Endothelial cell of umbilical vein (primary cell): Measurements from ENCODE around the gene MAG. TPM values are rescaled to one million over a fixed set of nuclear protein-coding genes. Genes with fewer than 3 reads are reported as not detected.

ENCODE experiments used
- BruUV-seq: library from RNA; stranded (reverse); fragments of 400-500 nt; replicated peaks from 2 replicates; lab custom pipeline; 2021; lab: Mats Ljungman, UMichigan
- CTCF ChIA-PET: fragments of 300-600, 350-600 bp; sonication (Branson Sonifier 250); formaldehyde crosslinking; loops from one replicate; lab custom pipeline; 2021; ENCODE audit warnings: antibody characterized with exemption, inconsistent platforms; lab: Charles Lee
- POLR2A ChIA-PET: fragments of 300-600, 350-600 bp; sonication (Branson Sonifier 250); formaldehyde crosslinking; loops from one replicate; lab custom pipeline; 2021; ENCODE audit warnings: antibody characterized with exemption, inconsistent platforms; lab: Charles Lee
- DNase-seq: peaks from one replicate; pipeline ENCODE4 v3.0.0-alpha.2; 2011; ENCODE audit warnings: low read depth, low spot score
- FAIRE-seq: peaks from 2 replicates; lab custom pipeline; 2011; peaks lifted over from hg19 to GRCh38; lab: Jason Lieb, UNC
- H2AFZ ChIP-seq: 2 replicates; pipeline ENCODE4 v1.6.0; 2012; ENCODE audit warnings: low read depth, low read length, control low read depth, inconsistent platforms
- H3K27ac ChIP-seq: 2 replicates; pipeline ENCODE4 v1.5.1; 2011; ENCODE audit warnings: low read depth, mild to moderate bottlenecking, control low read depth, low read length, moderate library complexity; ENCODE audit not compliant: insufficient read depth
- H3K27me3 ChIP-seq, 2 experiments: 2 replicates each; pipeline versions ENCODE4 v1.6.0 to v1.6.1; 2011; ENCODE audit warnings: low read length in 2 of 2, mixed read lengths in 1 of 2; ENCODE audit not compliant: control insufficient read depth in 2 of 2, insufficient read depth in 2 of 2
- H3K36me3 ChIP-seq, 2 experiments: 2 replicates in 1 of 2; 3 replicates in 1 of 2; pipeline ENCODE4 v1.5.1; 2011; ENCODE audit warnings: low read length in 2 of 2, mild to moderate bottlenecking in 1 of 2, moderate library complexity in 1 of 2; ENCODE audit not compliant: control insufficient read depth in 2 of 2, insufficient read depth in 2 of 2; ENCODE audit errors: extremely low read depth in 1 of 2
- H3K4me1 ChIP-seq: 3 replicates; pipeline ENCODE4 v1.5.1; 2011; ENCODE audit warnings: mild to moderate bottlenecking, low read length; ENCODE audit not compliant: control insufficient read depth, insufficient read depth; ENCODE audit errors: extremely low read depth
- H3K4me2 ChIP-seq: 2 replicates; pipeline ENCODE4 v1.6.1; 2011; ENCODE audit warnings: low read length, control low read depth, mixed read lengths; ENCODE audit not compliant: insufficient read depth
- H3K4me3 ChIP-seq, 3 experiments: fragments of 200-600 bp in 1 of 3; sonication (generic), shearing (Covaris generic) in 1 of 3; replicated peaks in 1 of 3; 2 replicates each; pipeline ENCODE4 v1.5.1; 2011 to 2016; ENCODE audit warnings: control low read depth in 3 of 3, low read length in 3 of 3, mild to moderate bottlenecking in 2 of 3, inconsistent platforms in 1 of 3, low read depth in 1 of 3, moderate library complexity in 1 of 3; ENCODE audit not compliant: insufficient read depth in 1 of 3
- H3K79me2 ChIP-seq: 2 replicates; pipeline ENCODE4 v1.6.0; 2012; ENCODE audit warnings: low read length, inconsistent platforms; ENCODE audit not compliant: control insufficient read depth, insufficient read depth
- H3K9ac ChIP-seq: replicated peaks from 2 replicates; pipeline ENCODE3; 2011; ENCODE audit warnings: low read length, control low read depth; ENCODE audit not compliant: insufficient read depth; ENCODE audit errors: extremely low read depth
- H3K9me1 ChIP-seq: replicated peaks from 3 replicates; pipeline ENCODE4 v1.6.0; 2011; ENCODE audit warnings: mild to moderate bottlenecking, low read length; ENCODE audit not compliant: control insufficient read depth, insufficient read depth; ENCODE audit errors: extremely low read depth
- H3K9me3 ChIP-seq: replicated peaks from 2 replicates; pipeline ENCODE4 v1.5.1; 2012; ENCODE audit warnings: low read length, inconsistent platforms; ENCODE audit not compliant: control insufficient read depth, insufficient read depth
- H4K20me1 ChIP-seq: replicated peaks from 2 replicates; pipeline ENCODE3; 2011; ENCODE audit warnings: mild to moderate bottlenecking, low read length; ENCODE audit not compliant: control insufficient read depth, insufficient read depth; ENCODE audit errors: extremely low read depth
- CTCF ChIP-seq, 2 donors: IDR thresholded peaks; 1 replicate in 1 of 2; 2 replicates in 1 of 2; pipeline ENCODE4 v1.5.1; 2011; ENCODE audit warnings: low read length in 2 of 2, mild to moderate bottlenecking in 2 of 2, moderate library complexity in 2 of 2, control low read depth in 1 of 2, inconsistent platforms in 1 of 2, low read depth in 1 of 2; ENCODE audit not compliant: insufficient read depth in 1 of 2; ENCODE audit errors: extremely low read depth in 1 of 2
- EZH2 ChIP-seq: IDR thresholded peaks from 2 replicates; pipeline ENCODE4 v1.6.1; 2012; ENCODE audit warnings: borderline replicate concordance, low read depth, mild to moderate bottlenecking, moderate library complexity, low read length, inconsistent platforms; ENCODE audit not compliant: severe bottlenecking
- FOS ChIP-seq: IDR thresholded peaks from 2 replicates; pipeline ENCODE4 v1.6.1; 2011; ENCODE audit warnings: mild to moderate bottlenecking, low read length, moderate library complexity, borderline replicate concordance; ENCODE audit not compliant: insufficient read depth
- GATA2 ChIP-seq: IDR thresholded peaks from 2 replicates; pipeline ENCODE4 v1.7.0; 2011; ENCODE audit warnings: low read depth, mild to moderate bottlenecking, moderate library complexity, mixed read lengths, low read length; ENCODE audit not compliant: insufficient read length, insufficient read depth
- JUN ChIP-seq: IDR thresholded peaks from 2 replicates; pipeline ENCODE4 v1.6.1; 2011; ENCODE audit warnings: borderline replicate concordance, low read depth; ENCODE audit not compliant: insufficient read length, insufficient read depth
- MAX ChIP-seq: IDR thresholded peaks from 2 replicates; pipeline ENCODE4 v1.6.1; 2011; ENCODE audit not compliant: insufficient read depth, insufficient read length
- MYC ChIP-seq: IDR thresholded peaks from one replicate; pipeline ENCODE4 v1.6.1; 2011; ENCODE audit warnings: mild to moderate bottlenecking, low read depth, low read length
- POLR2A ChIP-seq: IDR thresholded peaks from 2 replicates; pipeline ENCODE4 v1.6.1; 2012; ENCODE audit warnings: low read depth, mild to moderate bottlenecking, control low read depth, low read length
- POLR2AphosphoS5 ChIP-seq: IDR thresholded peaks from 2 replicates; pipeline ENCODE4 v1.6.1; 2012; ENCODE audit warnings: low read depth, mild to moderate bottlenecking, control low read depth, low read length, moderate library complexity; ENCODE audit not compliant: insufficient read depth
- dilution Hi-C: fragments of 300-500 bp; cut with MboI; formaldehyde crosslinking; loops from one replicate; pipeline ENCODE4 v1.15.0; 2019; ENCODE audit warnings: low sequenced_read_pairs; ENCODE audit not compliant: extremely low pct_ligation_motif_present
- intact Hi-C: fragments of 100-400 bp; cut with micrococcal nuclease; formaldehyde crosslinking; loops from one replicate; pipeline ENCODE4 v1.10.0; 2022
- polyA plus RNA-seq, 4 experiments: library from polyadenylated mRNA; depleted of rRNA in 3 of 4; stranded (reverse) in 3 of 4; unstranded in 1 of 4; fragments of >200 nt; gene quantifications; 2 replicates each; pipeline versions ENCODE4 v1.2.1 to v1.2.3, GENCODE V29; 2011 to 2012; ENCODE audit warnings: missing spikeins in 1 of 4
- total RNA-seq: library from RNA; stranded (reverse); gene quantifications from 2 replicates; pipeline ENCODE4 v1.2.3, GENCODE V29; 2021

The MAG gene
- total and polyA plus RNA-seq, 2 donors (not counting 3 experiments of a cell fraction or from before 2014, with no cell fraction given) = not detected

- no peak overlapping the region for H3K27ac ChIP-seq
- H3K79me2 ChIP-seq = no peaks in the 10 kb centered on the region
- no peak overlapping the region for H3K4me2 ChIP-seq
- H3K9ac ChIP-seq = no peak overlapping the region
- CTCF ChIA-PET = no interaction called here
- peaks cover 1 to 2% of the 10 kb centered on the region in 2 experiments for H3K27me3 ChIP-seq
- H3K9me3 ChIP-seq = no peaks in the 10 kb centered on the region
- no peaks in the 10 kb centered on the region for H3K9me1 ChIP-seq
- H3K4me3 ChIP-seq = no peak overlapping the region
- dilution Hi-C loops (no loop called here), intact Hi-C loops (no loop called here)
- TF ChIP-seq GATA2 = no peak
- TF ChIP-seq FOS = no peak
- TF ChIP-seq MYC = no peak
- TF ChIP-seq CTCF (IDR thresholded peaks at IDR 0.05; ENCODE audit: extremely low read depth in 1 of 2, insufficient read depth in 1 of 2, low read depth in 1 of 2, low read length in 2 of 2) = no peak
- DNase-seq = no peak
- no peaks in the 10 kb centered on the region for H3K36me3 ChIP-seq
- POLR2A ChIA-PET = no interaction called here
- no peaks in the 10 kb centered on the region for H4K20me1 ChIP-seq
- H3K4me1 ChIP-seq = no peaks in the 10 kb centered on the region
- no peak for FAIRE-seq
- BruUV-seq = no TSS peak
- no peak overlapping the region for H2AFZ ChIP-seq
Measured at GRCh38 chr19:35287713-35288112, 4.2 kb upstream of the MAG start.

GRCh38 chr19:35288331-35288730 is 3.6 kb upstream of the MAG start:
- no peak overlapping the region for H3K4me2 ChIP-seq
- H3K36me3 ChIP-seq = no peaks in the 10 kb centered on the region
- H3K27me3 ChIP-seq = peaks cover 0 to 2% of the 10 kb centered on the region in 2 experiments
- POLR2A ChIA-PET = interaction anchor here (0.6 kb wide), 1 partner anchor 122 kb away, joined by 3 read pairs; no protein-coding TSS in a partner anchor
- no peak overlapping the region for H3K4me3 ChIP-seq
- no peak for FAIRE-seq
- H3K27ac ChIP-seq = no peak overlapping the region
- no peaks in the 10 kb centered on the region for H3K79me2 ChIP-seq
- no peak overlapping the region for H2AFZ ChIP-seq
- no peaks in the 10 kb centered on the region for H3K9me1 ChIP-seq
- no peaks in the 10 kb centered on the region for H3K4me1 ChIP-seq
- H3K9me3 ChIP-seq = no peaks in the 10 kb centered on the region
- no TSS peak for BruUV-seq
- DNase-seq = no peak
- dilution Hi-C loops = no loop called here
- CTCF ChIA-PET = interaction anchor here (1.1 kb wide), 1 partner anchor 64 kb away, joined by 3 read pairs; no protein-coding TSS in a partner anchor
- TF ChIP-seq JUN = no peak
- no peak for TF ChIP-seq MYC
- no peak for TF ChIP-seq POLR2AphosphoS5
- no peak for TF ChIP-seq MAX
- TF ChIP-seq GATA2 = no peak
- no peak for TF ChIP-seq EZH2
- no peak for TF ChIP-seq POLR2A
- no peak for TF ChIP-seq FOS
- TF ChIP-seq CTCF (IDR thresholded peaks at IDR 0.05; ENCODE audit: extremely low read depth in 1 of 2, insufficient read depth in 1 of 2, low read depth in 1 of 2, low read length in 2 of 2) = no peak
- H3K9ac ChIP-seq = no peak overlapping the region
- no peaks in the 10 kb centered on the region for H4K20me1 ChIP-seq
- intact Hi-C loops = no loop called here
